Trophoblast cell (in vitro differentiated cells and primary cell): ENCODE data around the gene CADM1.

Source experiments
- DNase-seq, 2 donors: peaks; one replicate each; pipeline ENCODE4 v3.0.0-alpha.2; 2016
- H2AFZ ChIP-seq: 2 replicates; pipeline ENCODE4 v1.6.1; 2013; ENCODE audit warnings: low read length, moderate library complexity, mild to moderate bottlenecking; ENCODE audit not compliant: insufficient read depth, poor library complexity
- H2AK5ac ChIP-seq: 2 replicates; pipeline ENCODE4 v1.6.1; 2013; ENCODE audit warnings: mild to moderate bottlenecking, low read length
- H2BK120ac ChIP-seq: 2 replicates; pipeline ENCODE4 v1.6.1; 2013; ENCODE audit warnings: low read length, mild to moderate bottlenecking, moderate library complexity; ENCODE audit not compliant: insufficient read depth, poor library complexity
- H2BK12ac ChIP-seq: 2 replicates; pipeline ENCODE4 v1.6.1; 2013; ENCODE audit warnings: mild to moderate bottlenecking, low read length, moderate library complexity
- H2BK5ac ChIP-seq: 2 replicates; pipeline ENCODE4 v1.6.1; 2013; ENCODE audit warnings: low read length, low read depth, moderate library complexity, mild to moderate bottlenecking; ENCODE audit not compliant: poor library complexity
- H3K14ac ChIP-seq: 2 replicates; pipeline ENCODE4 v1.6.1; 2013; ENCODE audit warnings: mild to moderate bottlenecking, low read length
- H3K18ac ChIP-seq: 2 replicates; pipeline ENCODE4 v1.6.1; 2013; ENCODE audit warnings: mild to moderate bottlenecking, low read length
- H3K23ac ChIP-seq: 2 replicates; pipeline ENCODE4 v1.6.1; 2013; ENCODE audit warnings: low read length
- H3K27ac ChIP-seq: 2 replicates; pipeline ENCODE4 v1.5.1; 2013; ENCODE audit warnings: low read depth, mild to moderate bottlenecking, inconsistent platforms, low read length, moderate library complexity
- H3K27me3 ChIP-seq: 2 replicates; pipeline ENCODE4 v1.6.1; 2013; ENCODE audit warnings: inconsistent platforms, mild to moderate bottlenecking, low read length, moderate library complexity; ENCODE audit not compliant: insufficient read depth
- H3K36me3 ChIP-seq, 2 experiments: 1 replicate in 1 of 2; 2 replicates in 1 of 2; pipeline ENCODE4 v1.6.1; 2013; ENCODE audit warnings: low read length in 2 of 2, mild to moderate bottlenecking in 2 of 2, moderate library complexity in 1 of 2; ENCODE audit not compliant: insufficient read depth in 2 of 2, control insufficient read depth in 1 of 2
- H3K4ac ChIP-seq: 2 replicates; pipeline ENCODE4 v1.6.1; 2013; ENCODE audit warnings: low read depth, mild to moderate bottlenecking, low read length, moderate library complexity
- H3K4me1 ChIP-seq, 2 experiments: 1 replicate in 1 of 2; 2 replicates in 1 of 2; pipeline ENCODE4 v1.6.1; 2013; ENCODE audit warnings: low read length in 2 of 2, mild to moderate bottlenecking in 2 of 2, moderate library complexity in 1 of 2; ENCODE audit not compliant: insufficient read depth in 2 of 2, control insufficient read depth in 1 of 2
- H3K4me2 ChIP-seq: 2 replicates; pipeline ENCODE4 v1.6.1; 2013; ENCODE audit warnings: inconsistent platforms, mild to moderate bottlenecking, low read length, moderate library complexity
- H3K4me3 ChIP-seq: 2 replicates; pipeline ENCODE4 v1.5.1; 2013; ENCODE audit warnings: mild to moderate bottlenecking, low read depth, low read length, inconsistent platforms
- H3K79me1 ChIP-seq: one replicate; pipeline ENCODE4 v1.6.1; 2013; ENCODE audit warnings: low read length
- H3K79me2 ChIP-seq: 2 replicates; pipeline ENCODE4 v1.6.1; 2013; ENCODE audit warnings: low read length, mild to moderate bottlenecking; ENCODE audit not compliant: control insufficient read depth, insufficient read depth, poor library complexity
- H3K9ac ChIP-seq: 2 replicates; pipeline ENCODE4 v1.6.1; 2013; ENCODE audit warnings: mild to moderate bottlenecking, low read length
- H3K9me3 ChIP-seq: 2 replicates; pipeline ENCODE4 v1.6.1; 2013; ENCODE audit warnings: low read depth, mild to moderate bottlenecking, control low read depth, inconsistent platforms, low read length; ENCODE audit not compliant: insufficient read depth
- H4K12ac ChIP-seq: 2 replicates; pipeline ENCODE4 v1.6.1; 2013; ENCODE audit warnings: low read depth, mild to moderate bottlenecking, low read length, moderate library complexity
- H4K8ac ChIP-seq: 2 replicates; pipeline ENCODE4 v1.6.1; 2013; ENCODE audit warnings: low read depth, mild to moderate bottlenecking, low read length, moderate library complexity
- H4K91ac ChIP-seq: one replicate; pipeline ENCODE4 v1.6.1; 2013; ENCODE audit warnings: low read depth, mild to moderate bottlenecking, low read length, moderate library complexity
- WGBS: extraction: QIAGEN DNeasy Blood & Tissue Kit; methylation state at CpG from one replicate; pipeline ENCODE4 v1.1.7; 2013; ENCODE audit warnings: missing lambda C conversion rate; ENCODE audit not compliant: insufficient read length, insufficient coverage; ENCODE audit errors: extremely low coverage; 5-methylcytosine and 5-hydroxymethylcytosine counted together

Gene CADM1

GRCh38 chr11:115447273-115447864 lies 56.8 kb downstream of the CADM1 start:
- Histone ChIP-seq H2AFZ (no peak overlapping the region), H3K14ac (no peak overlapping the region), H4K91ac (no peak overlapping the region), H3K79me2 (no peaks in the 10 kb centered on the region), H3K9me3 (peaks cover 4% of the 10 kb centered on the region), H3K79me1 (no peaks in the 10 kb centered on the region), H2AK5ac (no peak overlapping the region), H3K18ac (no peak overlapping the region), H3K4me3 (no peak overlapping the region), H3K9ac (no peak overlapping the region), H3K23ac (no peak overlapping the region), H2BK120ac (no peak overlapping the region), H3K4me2 (no peak overlapping the region), H2BK5ac (no peak overlapping the region), H3K27ac (no peak overlapping the region), H4K8ac (no peak overlapping the region), H4K12ac (no peak overlapping the region), H2BK12ac (no peak overlapping the region), H3K4ac (no peak overlapping the region), H3K36me3 (no peaks in the 10 kb centered on the region), H3K4me1 (no peaks in the 10 kb centered on the region), H3K27me3 (no peaks in the 10 kb centered on the region)
- WGBS = no CpG with 5 or more reads among the region's 2 CpGs
- no peak for DNase-seq

GRCh38 chr11:115446214-115446613 lies 58.0 kb downstream of the CADM1 start:
- Histone ChIP-seq H2AFZ (no peak overlapping the region), H2BK5ac (no peak overlapping the region), H3K79me1 (no peaks in the 10 kb centered on the region), H3K27ac (no peak overlapping the region), H4K8ac (no peak overlapping the region), H3K79me2 (no peaks in the 10 kb centered on the region), H2BK12ac (no peak overlapping the region), H3K23ac (no peak overlapping the region), H3K9ac (no peak overlapping the region), H3K27me3 (no peaks in the 10 kb centered on the region), H2BK120ac (no peak overlapping the region), H3K4me1 (no peaks in the 10 kb centered on the region), H3K9me3 (peaks cover 4% of the 10 kb centered on the region), H3K4me3 (no peak overlapping the region), H3K4ac (no peak overlapping the region), H4K91ac (no peak overlapping the region), H3K36me3 (no peaks in the 10 kb centered on the region), H4K12ac (no peak overlapping the region), H3K18ac (no peak overlapping the region), H3K14ac (no peak overlapping the region), H2AK5ac (no peak overlapping the region), H3K4me2 (no peak overlapping the region)
- DNase-seq = no peak
- no CpG with 5 or more reads among the region's 1 CpG for WGBS

- H3K14ac ChIP-seq = no peak overlapping the region
- no peak overlapping the region for H4K12ac ChIP-seq
- H2BK12ac ChIP-seq = no peak overlapping the region
- no peak overlapping the region for H4K8ac ChIP-seq
- H2AK5ac ChIP-seq = no peak overlapping the region
- no peak overlapping the region for H2AFZ ChIP-seq
- H3K27me3 ChIP-seq = no peaks in the 10 kb centered on the region
- no peak overlapping the region for H4K91ac ChIP-seq
- peaks cover 4% of the 10 kb centered on the region for H3K9me3 ChIP-seq
- no peak overlapping the region for H3K9ac ChIP-seq
- H3K23ac ChIP-seq = no peak overlapping the region
- no peaks in the 10 kb centered on the region for H3K79me2 ChIP-seq
- H3K36me3 ChIP-seq = no peaks in the 10 kb centered on the region
- H2BK5ac ChIP-seq = no peak overlapping the region
- H3K4ac ChIP-seq = no peak overlapping the region
- no peaks in the 10 kb centered on the region for H3K4me1 ChIP-seq
- DNase-seq = no peak
- H3K4me2 ChIP-seq = no peak overlapping the region
- no peak overlapping the region for H3K27ac ChIP-seq
- H3K79me1 ChIP-seq = no peaks in the 10 kb centered on the region
- H2BK120ac ChIP-seq = no peak overlapping the region
- no CpG with 5 or more reads among the region's 5 CpGs for WGBS
- no peak overlapping the region for H3K18ac ChIP-seq
- H3K4me3 ChIP-seq = no peak overlapping the region
These were observed 59.7 kb downstream of the CADM1 start for GRCh38 chr11:115444542-115444941.

GRCh38 chr11:115439969-115440540 lies 64.2 kb downstream of the CADM1 start:
- Histone ChIP-seq H3K27ac (no peak overlapping the region), H3K36me3 (no peaks in the 10 kb centered on the region), H3K14ac (no peak overlapping the region), H3K79me2 (no peaks in the 10 kb centered on the region), H4K91ac (no peak overlapping the region), H3K9me3 (no peaks in the 10 kb centered on the region), H3K4me2 (no peak overlapping the region), H2AFZ (no peak overlapping the region), H2AK5ac (no peak overlapping the region), H3K9ac (no peak overlapping the region), H2BK12ac (no peak overlapping the region), H4K12ac (no peak overlapping the region), H3K23ac (no peak overlapping the region), H2BK5ac (no peak overlapping the region), H3K27me3 (no peaks in the 10 kb centered on the region), H3K4me3 (no peak overlapping the region), H3K79me1 (no peaks in the 10 kb centered on the region), H3K4me1 (no peaks in the 10 kb centered on the region), H3K4ac (no peak overlapping the region), H4K8ac (no peak overlapping the region), H3K18ac (no peak overlapping the region), H2BK120ac (no peak overlapping the region)
- no peak for DNase-seq
- WGBS = no CpG with 5 or more reads among the region's 5 CpGs
